SK-N-SH (cell line): Measurements from ENCODE around the gene CDH12. TPM values are rescaled to one million over a fixed set of nuclear protein-coding genes. Genes with fewer than 3 reads are reported as not detected.

ENCODE experiments used
- CTCF ChIA-PET: fragments of 300-600, 350-600 bp; formaldehyde crosslinking; extraction: SDS; loops from one replicate; lab custom pipeline; 2021; lab: Yijun Ruan, JAX
- POLR2A ChIA-PET: fragments of 350-600 bp; sonication (Branson Sonifier 250); formaldehyde crosslinking; extraction: SDS; loops from one replicate; lab custom pipeline; 2020; ENCODE audit warnings: antibody characterized with exemption, inconsistent platforms; lab: Yijun Ruan, JAX
- DNase-seq: peaks from one replicate; pipeline ENCODE4 v3.0.0; 2012
- H2AFZ ChIP-seq: fragments of 200-600 bp; sonication (generic); 2 replicates; pipeline ENCODE4 v1.8.1; 2016; ENCODE audit warnings: antibody characterized with exemption, mild to moderate bottlenecking, low read depth
- H3F3A ChIP-seq: fragments of 200-600 bp; sonication (generic); replicated peaks from 2 replicates; pipeline ENCODE3; 2016; ENCODE audit warnings: antibody characterized with exemption, mild to moderate bottlenecking; ENCODE audit not compliant: insufficient read depth
- H3K27ac ChIP-seq, 2 experiments: fragments of 200-500 bp in 1 of 2; fragments of 200-600 bp in 1 of 2; sonication (Bioruptor generic) in 1 of 2; sonication (generic), shearing (Covaris generic) in 1 of 2; 2 replicates each; pipeline versions ENCODE4 v1.5.1 to v1.6.1; 2014 to 2016; ENCODE audit warnings: low read depth in 2 of 2, inconsistent platforms in 1 of 2, low read length in 1 of 2, mild to moderate bottlenecking in 1 of 2, mixed read lengths in 1 of 2
- H3K27me3 ChIP-seq: fragments of 200-600 bp; sonication (generic), shearing (Covaris generic); 2 replicates; pipeline ENCODE4 v1.6.1; 2016; ENCODE audit warnings: mixed run types; ENCODE audit not compliant: insufficient read depth
- H3K36me3 ChIP-seq, 2 experiments: fragments of 200-500 bp in 1 of 2; fragments of 200-600 bp in 1 of 2; sonication (Bioruptor generic) in 1 of 2; sonication (generic) in 1 of 2; replicated peaks in 1 of 2; 2 replicates each; pipeline versions ENCODE3 to v1.5.1; 2014 to 2016; ENCODE audit warnings: low read length in 1 of 2, mild to moderate bottlenecking in 1 of 2; ENCODE audit not compliant: insufficient read depth in 2 of 2, control insufficient read depth in 1 of 2
- H3K4me1 ChIP-seq, 2 experiments: fragments of 200-500 bp in 1 of 2; fragments of 200-600 bp in 1 of 2; sonication (Bioruptor generic) in 1 of 2; sonication (generic), shearing (Covaris generic) in 1 of 2; 2 replicates each; pipeline versions ENCODE4 v1.5.1 to v1.6.1; 2014 to 2016; ENCODE audit warnings: low read depth in 1 of 2, low read length in 1 of 2, mixed run types in 1 of 2; ENCODE audit not compliant: insufficient read depth in 2 of 2, control insufficient read depth in 1 of 2
- H3K4me2 ChIP-seq: fragments of 200-600 bp; sonication (generic), shearing (Covaris generic); 2 replicates; pipeline ENCODE4 v1.6.1; 2017; ENCODE audit warnings: mixed run types
- H3K4me3 ChIP-seq, 2 experiments: fragments of 200-500 bp in 1 of 2; fragments of 200-600 bp in 1 of 2; sonication (Bioruptor generic) in 1 of 2; sonication (generic), shearing (Covaris generic) in 1 of 2; 2 replicates each; pipeline versions ENCODE4 v1.5.1 to v1.8.1; 2014 to 2016; ENCODE audit warnings: low read depth in 2 of 2, inconsistent platforms in 1 of 2, low read length in 1 of 2, mild to moderate bottlenecking in 1 of 2, mixed read lengths in 1 of 2, moderate library complexity in 1 of 2
- H3K79me2 ChIP-seq: fragments of 200-600 bp; sonication (generic); 2 replicates; pipeline ENCODE4 v1.8.1; 2017; ENCODE audit warnings: mild to moderate bottlenecking; ENCODE audit not compliant: insufficient read depth
- H3K9ac ChIP-seq: fragments of 200-600 bp; sonication (generic); 2 replicates; pipeline ENCODE4 v1.6.1; 2017; ENCODE audit warnings: mixed run types
- H3K9me2 ChIP-seq: fragments of 200-600 bp; sonication (generic); 2 replicates; pipeline ENCODE4 v1.6.1; 2017; ENCODE audit warnings: mixed run types
- H3K9me3 ChIP-seq: fragments of 200-600 bp; sonication (generic); 2 replicates; pipeline ENCODE4 v1.6.1; 2017; ENCODE audit warnings: mixed run types, mild to moderate bottlenecking, moderate library complexity
- H4K20me1 ChIP-seq: fragments of 200-600 bp; sonication (generic); 2 replicates; pipeline ENCODE4 v1.6.1; 2017; ENCODE audit warnings: mild to moderate bottlenecking, mixed run types; ENCODE audit not compliant: insufficient read depth
- CTCF ChIP-seq: fragments of 200-600 bp; sonication (generic); IDR thresholded peaks from 2 replicates; pipeline ENCODE4 v1.6.1; 2017; ENCODE audit warnings: antibody characterized with exemption, mild to moderate bottlenecking, moderate library complexity
- ELF1 ChIP-seq: IDR thresholded peaks from 2 replicates; pipeline ENCODE4 v1.4.0; 2012
- FOXJ3 ChIP-seq: sonication (generic); formaldehyde crosslinking; IDR thresholded peaks from 2 replicates; pipeline ENCODE4 v1.5.1; 2020; ENCODE audit warnings: mild to moderate bottlenecking, missing genetic modification reagents
- JUND ChIP-seq: IDR thresholded peaks from 2 replicates; pipeline ENCODE4 v1.4.0; 2012
- MXI1 ChIP-seq: IDR thresholded peaks from 2 replicates; pipeline ENCODE4 v1.6.1; 2012; ENCODE audit warnings: mild to moderate bottlenecking, low read depth, low read length, improper control_type of control experiment
- NFIC ChIP-seq: IDR thresholded peaks from 2 replicates; pipeline ENCODE4 v1.4.0; 2012; ENCODE audit warnings: borderline replicate concordance
- PBX3 ChIP-seq: IDR thresholded peaks from 2 replicates; pipeline ENCODE4; 2012
- REST ChIP-seq: IDR thresholded peaks from 2 replicates; pipeline ENCODE4 v1.6.1; 2012; ENCODE audit warnings: mild to moderate bottlenecking, low read depth, low read length, moderate library complexity
- RFX5 ChIP-seq: IDR thresholded peaks from 2 replicates; pipeline ENCODE4 v1.6.1; 2012; ENCODE audit warnings: mild to moderate bottlenecking, improper control_type of control experiment, low read length
- RXRA ChIP-seq: IDR thresholded peaks from 2 replicates; pipeline ENCODE4 v1.4.0; 2012; ENCODE audit warnings: low read depth, mild to moderate bottlenecking, borderline replicate concordance
- TCF12 ChIP-seq: IDR thresholded peaks from 2 replicates; pipeline ENCODE4 v1.4.0; 2012
- TEAD4 ChIP-seq: IDR thresholded peaks from 2 replicates; pipeline ENCODE4 v1.4.0; 2012; ENCODE audit warnings: mild to moderate bottlenecking, borderline replicate concordance; ENCODE audit not compliant: insufficient read depth
- WGBS: methylation state at CpG from one replicate; pipeline ENCODE4 v1.1.6; 2017; ENCODE audit warnings: low lambda C conversion rate; 5-methylcytosine and 5-hydroxymethylcytosine counted together
- polyA plus RNA-seq, 3 experiments: library from polyadenylated mRNA; depleted of rRNA; stranded (reverse); fragments of >200 nt; gene quantifications; 2 replicates each; pipeline ENCODE4 v1.2.3, GENCODE V29; 2012

The CDH12 gene
- polyA plus RNA-seq, 1 of the 3 experiments (the other 2 are of a cell fraction) = not detected

- Histone ChIP-seq H3K79me2 (no peaks in the 10 kb centered on the region), H3K4me2 (no peak overlapping the region), H3K9ac (no peak overlapping the region), H3K4me1 (no peaks in the 10 kb centered on the region), H3K9me3 (no peaks in the 10 kb centered on the region), H3K27ac (no peak overlapping the region), H3K4me3 (no peak overlapping the region), H3K36me3 (no peaks in the 10 kb centered on the region), H3K9me2 (no peaks in the 10 kb centered on the region), H3K27me3 (no peaks in the 10 kb centered on the region), H4K20me1 (no peaks in the 10 kb centered on the region), H2AFZ (no peak overlapping the region), H3F3A (no peaks in the 10 kb centered on the region)
- ChIA-PET POLR2A (no interaction called here), CTCF (no interaction called here)
- under 1% methylated on average over 4 of the region's 4 CpGs for WGBS
- TF ChIP-seq PBX3 = no peak
- TF ChIP-seq JUND = no peak
- no peak for TF ChIP-seq ELF1
- TF ChIP-seq TCF12 = no peak
- TF ChIP-seq RXRA = no peak
- TF ChIP-seq MXI1 = no peak
- TF ChIP-seq REST = no peak
- TF ChIP-seq CTCF = no peak
- no peak for TF ChIP-seq RFX5
- no peak for TF ChIP-seq TEAD4
- TF ChIP-seq NFIC = no peak
- TF ChIP-seq FOXJ3 (CRISPR knock-in tag) = no peak
- no peak for DNase-seq
Measured at GRCh38 chr5:22411554-22412349, 441.4 kb downstream of the CDH12 start.
